Middle frontal gyrus (tissue), 1 donor: ENCODE data around the gene SECISBP2.

Experiments used
- DNase-seq: peaks from one replicate; pipeline ENCODE4 v3.0.0-alpha.2; 2015; ENCODE audit warnings: low spot score; ENCODE audit errors: extremely low spot score

SECISBP2 gene

DNA sequence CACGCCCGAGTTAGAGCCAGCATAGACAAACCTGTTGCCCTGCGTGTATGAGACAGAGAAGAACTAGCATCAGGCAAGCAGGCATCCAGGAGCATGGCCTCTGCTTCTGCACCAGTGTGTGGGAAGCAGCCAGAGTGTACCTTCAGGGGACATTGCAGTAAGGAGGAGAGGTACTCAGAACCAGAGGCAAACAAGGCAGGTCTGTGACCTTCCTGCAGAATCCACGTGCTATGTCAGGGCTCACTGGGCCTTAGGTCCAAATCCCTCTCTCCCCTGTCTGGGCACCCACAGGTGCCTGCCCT lies 63.0 kb downstream of the SECISBP2 start:
- DNase-seq = no peak

DNA sequence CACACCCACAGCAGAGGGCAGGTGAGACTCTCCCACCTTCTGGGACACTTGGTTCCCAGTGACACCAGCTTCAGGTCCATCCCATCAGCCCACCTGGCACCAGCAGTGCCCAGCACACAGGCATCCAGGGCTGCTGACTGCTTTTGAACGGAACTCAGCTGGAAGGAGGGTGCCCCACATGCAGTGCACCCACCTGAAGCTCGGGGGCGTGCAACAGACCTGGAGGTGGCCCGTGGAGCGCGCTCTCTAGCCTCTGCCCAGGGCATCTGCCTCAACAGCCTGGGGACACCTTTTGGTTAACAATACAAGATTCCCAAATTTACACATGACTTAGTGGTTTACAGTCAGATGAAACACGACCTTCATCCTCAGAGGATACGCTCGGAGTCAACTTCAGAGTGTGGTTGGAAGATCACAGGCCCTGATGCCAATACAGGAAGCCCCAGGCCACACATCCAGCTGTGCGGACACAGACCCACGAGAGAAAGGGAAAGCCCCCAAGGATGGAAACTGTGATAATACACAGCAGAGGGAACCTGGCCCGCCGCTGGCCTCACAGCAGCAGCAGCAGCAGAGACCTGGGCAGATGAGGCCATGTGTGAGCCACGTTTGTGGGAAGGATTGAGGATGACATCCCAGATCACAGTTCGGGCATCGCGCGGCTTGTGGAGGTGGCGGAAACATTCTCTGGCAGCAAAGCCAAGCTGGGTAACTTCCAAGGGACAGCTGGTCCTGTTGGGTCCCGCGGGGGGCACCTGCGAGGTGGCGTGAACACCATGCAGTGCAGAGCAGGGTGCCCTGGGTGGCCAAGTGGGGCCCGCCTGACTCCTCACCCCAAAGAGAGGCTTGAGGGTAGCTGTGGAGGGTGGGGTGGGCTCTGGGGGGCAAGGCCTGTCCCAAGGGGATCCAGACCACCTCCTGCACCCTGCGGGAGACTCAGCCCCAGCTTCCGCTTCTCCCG lies 64.0 kb downstream of the SECISBP2 start:
- DNase-seq = no peak

DNA sequence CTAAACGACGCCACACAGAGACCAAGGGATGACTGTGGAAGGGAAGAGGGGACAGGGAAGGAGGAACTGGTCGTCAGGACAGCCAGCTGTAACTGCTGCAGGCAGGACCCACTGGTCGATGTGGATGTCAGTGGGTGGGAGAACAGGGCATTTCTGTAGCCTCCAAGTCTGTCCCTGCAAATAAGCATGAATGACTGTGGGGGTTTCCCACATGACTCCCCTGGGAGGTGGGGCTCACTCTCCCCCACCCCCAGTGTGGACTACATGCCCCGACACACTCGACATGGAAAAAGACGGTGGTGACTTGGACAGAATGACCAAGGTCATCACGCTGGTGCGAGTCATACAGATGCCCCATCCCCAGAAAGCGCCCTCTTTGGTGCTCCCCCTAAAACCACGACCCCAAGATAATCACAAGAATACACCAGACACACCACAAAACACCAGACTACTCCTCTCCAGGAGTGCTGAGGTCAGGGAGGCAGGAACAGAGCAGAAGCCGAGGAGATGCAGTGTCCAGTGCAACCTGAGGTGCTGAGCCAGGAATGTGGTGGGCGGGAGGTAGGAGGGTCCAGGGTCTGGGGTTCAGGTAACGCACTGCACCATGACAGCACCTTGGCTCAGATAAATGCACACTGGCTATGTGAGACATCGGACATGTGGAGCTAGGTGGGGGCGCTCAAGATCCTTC lies 64.9 kb downstream of the SECISBP2 start:
- DNase-seq = no peak

DNA sequence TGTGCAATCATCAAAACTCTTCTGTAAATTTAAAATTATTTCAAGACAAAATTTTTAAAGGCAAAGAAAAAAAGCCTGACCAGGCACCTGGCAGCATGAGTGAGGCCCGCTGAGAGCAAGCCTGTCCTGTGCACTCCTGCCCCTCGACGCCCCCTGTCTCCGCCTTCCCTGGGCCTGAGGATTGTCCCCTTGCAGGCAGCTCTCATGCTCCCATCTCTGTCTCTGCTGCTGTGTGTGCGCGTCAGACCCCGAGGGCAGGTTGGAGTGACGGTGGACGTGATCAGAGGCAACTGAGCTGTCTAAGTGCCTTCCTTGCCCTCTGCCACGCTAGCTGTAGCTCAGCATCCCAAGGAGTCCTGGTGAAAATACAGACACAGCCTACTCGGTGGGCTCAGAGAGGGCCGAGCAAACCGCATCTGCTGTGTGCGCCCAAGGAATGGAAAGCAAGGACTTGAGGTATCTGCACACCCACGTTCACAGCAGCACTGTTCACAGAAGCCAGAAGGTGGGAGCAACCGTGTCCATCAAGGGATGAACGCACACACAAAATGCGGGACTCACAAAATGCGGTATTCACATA lies 65.5 kb downstream of the SECISBP2 start:
- no peak for DNase-seq

DNA sequence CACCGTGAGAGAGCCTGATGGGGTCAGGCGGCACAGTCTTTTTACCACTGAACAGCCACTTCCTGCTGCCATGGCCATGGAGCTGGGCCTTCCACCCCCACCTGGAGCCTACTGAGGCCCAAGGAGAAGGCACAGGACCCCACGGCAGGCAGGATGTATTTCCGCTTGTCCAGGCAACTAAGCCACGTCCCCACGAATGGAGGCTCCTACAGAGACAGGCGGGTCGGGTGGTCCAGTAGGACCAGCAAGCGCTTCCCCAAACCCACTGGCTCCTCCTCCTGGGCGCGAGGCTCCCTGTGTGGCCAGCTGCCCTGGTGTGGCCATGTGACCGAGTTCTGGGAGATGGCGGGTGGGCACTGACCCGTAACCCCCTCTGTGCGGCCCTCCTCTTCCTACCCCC lies 66.5 kb downstream of the SECISBP2 start:
- no peak for DNase-seq

DNA sequence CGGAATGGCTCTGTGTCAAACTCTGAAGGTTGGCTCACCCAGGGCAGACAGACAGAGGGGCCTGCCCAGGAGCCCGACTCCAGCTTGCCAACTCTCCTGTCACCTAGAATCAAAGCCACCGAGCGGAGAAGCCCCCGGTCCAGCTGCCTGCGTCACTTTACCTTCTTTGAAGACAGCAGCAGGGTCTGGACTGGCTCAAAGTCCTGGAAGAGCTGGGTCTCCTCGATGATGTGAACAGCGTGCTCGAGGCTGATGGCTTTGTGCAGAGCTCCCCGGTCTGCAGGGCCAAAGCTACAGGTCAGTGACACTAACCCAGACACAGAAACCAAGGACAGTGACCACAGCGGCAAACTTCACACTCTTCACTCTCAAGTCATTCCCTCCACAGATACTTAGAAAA lies 67.9 kb downstream of the SECISBP2 start:
- no peak for DNase-seq

DNA sequence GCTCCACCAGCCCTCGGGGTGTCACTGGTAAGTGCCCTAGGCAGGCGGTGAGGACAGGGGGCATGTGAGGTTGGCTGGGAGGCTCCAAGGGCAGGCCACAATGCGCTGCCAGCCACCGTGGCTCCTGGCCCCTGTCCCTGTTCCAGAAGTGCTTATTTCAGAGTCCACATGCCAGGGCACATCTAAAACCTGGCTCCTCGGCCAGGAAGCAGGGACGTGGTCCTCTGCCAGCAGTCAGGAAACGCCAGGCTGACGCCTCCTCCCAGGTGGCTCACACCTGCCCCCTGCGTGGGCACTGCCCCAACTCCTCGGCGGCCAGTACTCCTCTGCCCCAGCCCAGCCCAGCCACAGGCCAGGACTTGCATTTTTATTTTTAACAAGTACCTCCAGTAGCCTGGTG lies 68.5 kb downstream of the SECISBP2 start:
- DNase-seq = no peak

DNA sequence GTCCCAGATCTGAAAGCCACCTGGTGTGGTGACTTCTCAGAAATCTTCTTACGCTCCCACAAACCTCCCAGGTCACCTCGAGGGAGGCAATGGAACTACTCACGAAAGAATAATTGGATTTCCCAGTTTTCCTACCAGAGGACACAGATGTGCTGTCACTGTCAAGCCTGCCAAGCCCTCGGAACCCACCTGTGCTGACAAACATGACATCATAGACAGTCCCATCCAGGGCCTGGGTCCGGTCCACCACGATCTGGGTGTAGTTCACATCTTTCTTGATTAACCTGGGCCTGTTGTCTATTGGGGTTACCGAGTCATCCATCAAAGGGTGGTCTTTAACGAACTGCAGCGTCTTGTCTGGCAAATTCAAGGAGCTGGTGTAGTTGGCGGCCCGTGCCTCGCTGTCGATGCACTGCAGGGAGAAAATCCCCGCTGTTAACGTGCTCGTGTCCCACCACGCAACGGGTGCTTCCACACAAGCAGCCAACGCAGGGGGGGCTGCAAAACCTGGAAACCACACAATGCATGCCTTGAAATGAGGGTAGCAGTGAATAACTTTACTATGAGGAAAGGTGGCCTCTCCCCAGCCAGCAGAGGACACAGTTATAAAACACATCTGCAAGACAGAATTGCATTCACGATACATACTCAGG lies 69.0 kb downstream of the SECISBP2 start:
- no peak for DNase-seq

DNA sequence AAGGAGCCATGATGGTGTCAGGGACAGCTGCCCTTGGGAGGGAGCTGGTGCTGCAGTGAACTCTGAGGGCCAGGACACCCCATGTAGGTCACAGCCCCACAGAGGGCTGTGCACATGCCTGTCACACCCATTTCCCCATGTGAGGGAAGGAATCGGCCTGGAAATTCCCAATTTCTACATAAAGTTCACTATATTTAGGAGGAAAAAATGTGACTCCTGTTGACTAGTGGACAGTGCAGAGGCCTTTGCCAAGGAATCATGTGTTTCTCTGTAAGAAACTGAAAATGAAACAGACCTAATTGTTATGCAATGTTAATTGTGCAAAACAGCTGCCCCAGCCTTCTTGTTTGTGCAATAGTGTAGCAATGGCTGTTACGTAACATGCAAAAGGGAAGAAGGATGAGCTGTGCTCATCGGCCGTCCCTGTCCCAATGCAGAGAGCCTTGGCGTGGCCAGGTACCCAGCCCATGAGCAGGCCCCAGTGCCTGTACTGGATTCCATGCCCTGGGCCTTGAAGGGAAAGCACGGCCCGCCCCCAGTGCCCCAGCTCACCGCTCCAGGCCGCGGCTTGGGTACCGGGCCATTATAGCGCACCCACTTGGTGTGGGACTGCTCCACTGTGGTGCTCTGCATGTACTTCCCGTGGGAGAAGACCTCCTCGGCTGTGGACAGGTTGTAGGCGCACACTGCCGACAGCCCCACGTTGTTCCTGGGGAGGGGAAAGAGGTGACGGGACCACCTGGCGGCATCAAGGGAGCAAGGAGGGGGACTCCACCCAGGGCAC lies 70.0 kb downstream of the SECISBP2 start:
- no peak for DNase-seq

DNA sequence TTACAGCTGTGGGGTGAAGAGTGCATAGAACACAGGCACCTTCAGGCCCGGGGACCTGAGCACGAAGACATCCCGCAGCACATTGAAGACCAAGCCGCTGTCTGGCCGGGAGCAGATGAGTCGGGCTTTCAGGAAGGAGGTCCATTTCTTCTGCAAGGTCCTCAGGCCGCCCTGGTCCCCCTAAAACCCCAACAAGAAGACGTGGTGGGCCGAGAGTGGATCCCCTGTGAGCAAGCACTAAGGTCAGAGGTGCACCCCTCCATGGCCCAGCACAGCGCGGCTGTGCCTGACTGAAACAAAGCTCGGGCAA lies 70.5 kb downstream of the SECISBP2 start:
- no peak for DNase-seq

DNA sequence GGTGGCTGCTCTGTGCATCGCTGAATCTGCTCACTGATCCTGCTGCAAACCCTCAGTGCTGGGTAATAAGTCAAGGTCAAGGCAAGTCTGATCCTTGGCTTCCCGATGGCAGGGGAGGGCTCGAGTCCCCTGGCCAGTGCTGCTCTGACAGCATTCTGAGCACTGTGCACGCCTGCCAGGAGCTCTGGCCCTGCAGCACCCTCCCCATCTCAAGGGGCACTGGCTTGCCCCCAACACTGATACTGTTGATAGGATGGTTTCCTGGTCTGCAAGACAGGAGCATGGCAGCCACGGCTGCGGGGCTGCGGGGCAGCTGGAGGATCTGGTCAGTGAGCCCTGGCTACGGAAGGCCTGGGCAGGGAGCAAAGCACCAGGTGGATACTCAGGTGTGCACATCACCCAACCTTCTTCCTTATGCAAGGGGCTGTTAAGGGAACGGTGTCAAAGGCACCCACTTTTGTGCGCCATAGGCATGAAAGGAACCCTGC lies 71.8 kb downstream of the SECISBP2 start:
- DNase-seq = no peak

DNA sequence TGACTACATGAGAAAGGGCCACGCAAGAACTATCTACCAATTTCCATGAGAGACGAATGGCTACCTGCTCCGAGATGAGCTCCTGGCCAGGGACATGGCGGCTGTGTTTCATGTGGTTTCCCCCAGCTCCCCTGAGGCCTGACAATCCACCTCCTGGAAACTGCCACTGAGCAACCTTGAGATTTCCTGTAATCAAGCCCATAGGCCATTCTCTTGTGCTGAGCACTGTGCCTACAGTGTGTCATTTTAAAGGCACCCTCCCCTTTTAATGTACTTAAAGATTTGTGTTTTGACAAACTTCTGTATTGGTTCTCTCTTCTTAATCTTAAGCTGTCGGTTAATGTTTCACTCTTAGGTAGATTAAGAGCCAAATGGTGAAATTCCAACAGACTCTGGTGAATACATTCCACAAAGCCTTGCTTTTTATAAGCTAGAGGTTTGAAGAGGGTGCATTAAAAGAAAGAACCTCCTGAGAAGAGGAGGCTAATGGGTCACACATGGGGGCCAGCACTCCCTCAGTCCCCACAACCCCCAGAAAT lies 72.3 kb downstream of the SECISBP2 start:
- no peak for DNase-seq

DNA sequence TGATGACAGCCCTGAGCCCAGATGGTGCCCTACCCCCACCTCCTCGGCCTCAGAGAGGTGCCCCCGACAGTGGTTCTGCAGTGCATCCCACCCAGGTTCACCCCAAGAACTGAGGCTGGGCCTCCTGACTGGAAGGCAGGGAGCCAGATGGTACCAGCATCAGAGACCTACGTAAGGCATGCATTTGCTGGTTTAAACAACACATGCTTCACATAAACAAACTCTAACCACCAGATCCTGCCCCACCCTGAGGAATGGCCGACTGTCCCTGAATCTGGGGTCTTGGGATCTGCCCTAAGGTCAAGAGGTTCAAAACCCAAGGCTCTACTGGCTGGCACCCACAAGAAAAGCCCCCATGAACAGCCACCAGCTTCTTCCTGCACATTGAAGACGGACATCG lies 73.3 kb downstream of the SECISBP2 start:
- DNase-seq = no peak

DNA sequence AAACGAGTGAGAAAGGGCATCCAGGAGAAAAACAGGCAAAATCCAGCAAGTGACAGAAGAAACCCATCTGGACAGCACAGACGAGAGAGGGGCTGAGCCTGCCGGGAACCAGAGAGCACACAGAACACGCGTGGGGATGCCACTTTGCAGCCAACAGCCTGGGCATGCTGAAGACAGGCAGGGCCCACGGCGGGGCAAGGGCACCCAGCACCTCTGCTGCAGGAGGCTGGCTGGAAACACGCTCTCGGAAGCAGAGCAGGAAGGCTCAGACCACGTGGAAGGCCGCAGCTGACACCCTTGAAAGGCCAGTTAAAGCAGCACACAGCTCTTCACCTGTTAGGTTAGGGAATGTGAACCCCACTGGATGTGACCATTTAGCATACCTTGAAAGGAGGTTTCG lies 76.1 kb downstream of the SECISBP2 start:
- no peak for DNase-seq

DNA sequence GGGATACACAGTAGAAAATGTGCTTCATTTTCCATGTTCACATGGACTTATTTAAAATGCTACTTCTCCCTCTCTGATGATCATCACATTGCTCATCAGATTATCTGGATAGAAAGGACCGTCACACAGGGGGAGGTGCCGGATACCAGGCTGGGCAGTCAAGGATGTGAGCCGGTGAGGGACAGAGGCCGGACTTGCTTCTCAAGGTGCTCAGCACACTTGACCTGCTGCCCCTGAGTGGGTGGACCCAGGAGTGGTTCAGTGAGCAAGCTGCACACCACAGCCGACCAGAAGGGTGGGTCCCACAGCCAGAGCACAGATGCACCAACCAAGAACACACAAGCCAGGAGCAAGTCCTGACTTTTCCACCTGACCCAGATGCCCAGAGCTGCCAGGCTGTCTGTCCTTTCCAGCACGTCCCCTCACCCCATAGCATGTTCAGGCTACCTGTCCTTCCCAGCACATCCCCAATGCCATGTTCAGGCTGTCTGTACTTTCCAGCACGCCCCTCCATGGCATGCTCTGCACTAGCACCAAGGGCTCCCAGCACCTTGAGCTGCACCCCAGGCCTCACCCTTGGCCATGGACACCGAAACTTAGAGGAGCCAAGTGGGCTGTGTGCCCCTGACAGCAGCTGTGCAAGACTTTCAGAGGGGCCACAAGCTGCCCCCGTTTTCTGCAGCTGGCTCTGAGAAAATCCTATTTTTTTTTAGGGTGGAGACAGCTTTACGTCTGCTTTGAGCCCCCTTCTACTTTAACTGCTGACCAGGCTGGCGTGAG lies 77.8 kb downstream of the SECISBP2 start:
- no peak for DNase-seq

DNA sequence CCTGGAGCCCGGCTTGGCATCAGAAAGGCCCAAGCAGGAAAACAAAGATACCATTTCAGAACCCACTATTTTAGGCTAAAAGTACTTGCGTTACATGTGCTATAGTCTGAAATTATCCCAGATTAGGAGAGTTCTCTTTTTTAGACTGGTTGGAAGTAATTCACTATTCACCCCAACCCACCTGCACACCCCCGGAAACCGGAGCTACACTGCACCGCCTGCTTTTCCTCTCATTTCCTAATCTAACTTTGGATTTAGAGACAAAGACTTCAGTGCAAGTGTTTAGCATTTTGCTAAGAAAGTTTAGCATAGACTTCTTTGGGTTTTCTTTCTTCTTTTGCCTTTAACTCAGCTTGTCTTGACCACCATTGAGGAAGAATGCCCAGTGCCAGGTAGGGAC lies 79.2 kb downstream of the SECISBP2 start:
- no peak for DNase-seq

DNA sequence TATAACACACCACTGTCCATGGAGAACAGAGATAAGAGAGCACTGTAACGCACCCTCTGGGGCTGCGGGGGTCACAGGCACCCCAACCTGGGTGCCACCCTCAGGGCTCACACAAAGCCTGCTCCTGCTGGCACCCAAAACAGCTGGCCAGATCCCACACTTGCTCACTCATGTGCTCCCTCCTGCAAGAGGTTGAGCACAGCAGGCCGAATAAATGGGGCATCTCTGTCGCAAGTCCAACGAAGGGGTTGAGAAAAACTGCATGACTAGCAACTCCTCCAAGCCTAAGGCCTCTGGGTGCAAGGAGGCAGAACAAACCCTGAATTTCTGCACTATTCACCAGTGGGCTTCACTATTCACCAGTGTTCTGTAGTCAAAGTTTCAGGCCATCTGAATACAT lies 80.3 kb downstream of the SECISBP2 start:
- no peak for DNase-seq

DNA sequence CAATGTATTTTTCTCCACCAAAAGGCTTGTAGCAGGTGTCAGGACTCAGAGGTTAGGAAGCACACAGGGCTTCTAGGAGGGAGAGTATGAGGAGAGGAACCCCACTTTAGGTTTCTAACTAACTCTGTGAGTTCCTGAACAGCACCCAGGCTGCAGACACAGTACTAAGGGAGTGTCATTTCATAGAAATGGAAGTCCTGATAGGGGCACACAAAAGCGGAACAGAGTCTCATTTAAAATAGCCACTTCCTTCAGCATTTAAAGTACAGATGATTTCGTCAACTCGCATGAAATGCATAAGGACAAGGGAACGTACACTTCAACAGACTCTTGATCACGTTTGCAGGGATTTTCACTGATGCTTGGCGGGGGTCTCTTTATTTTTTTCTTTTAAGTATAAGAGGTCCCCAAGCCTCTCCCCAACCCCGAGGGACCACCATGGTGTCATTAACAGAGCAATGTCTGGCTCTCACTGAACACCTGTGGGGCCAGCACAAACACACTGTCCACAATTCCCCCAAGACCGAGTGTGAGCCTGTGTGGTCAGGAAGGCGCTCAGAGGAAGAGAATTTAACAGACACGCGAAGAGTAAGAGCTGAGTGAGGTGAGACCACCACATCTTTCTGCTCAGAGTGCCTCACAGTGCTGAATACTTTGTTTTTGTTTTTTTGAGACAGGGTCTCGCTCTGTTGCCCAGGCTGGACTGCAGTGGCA lies 82.3 kb downstream of the SECISBP2 start:
- DNase-seq = no peak

DNA sequence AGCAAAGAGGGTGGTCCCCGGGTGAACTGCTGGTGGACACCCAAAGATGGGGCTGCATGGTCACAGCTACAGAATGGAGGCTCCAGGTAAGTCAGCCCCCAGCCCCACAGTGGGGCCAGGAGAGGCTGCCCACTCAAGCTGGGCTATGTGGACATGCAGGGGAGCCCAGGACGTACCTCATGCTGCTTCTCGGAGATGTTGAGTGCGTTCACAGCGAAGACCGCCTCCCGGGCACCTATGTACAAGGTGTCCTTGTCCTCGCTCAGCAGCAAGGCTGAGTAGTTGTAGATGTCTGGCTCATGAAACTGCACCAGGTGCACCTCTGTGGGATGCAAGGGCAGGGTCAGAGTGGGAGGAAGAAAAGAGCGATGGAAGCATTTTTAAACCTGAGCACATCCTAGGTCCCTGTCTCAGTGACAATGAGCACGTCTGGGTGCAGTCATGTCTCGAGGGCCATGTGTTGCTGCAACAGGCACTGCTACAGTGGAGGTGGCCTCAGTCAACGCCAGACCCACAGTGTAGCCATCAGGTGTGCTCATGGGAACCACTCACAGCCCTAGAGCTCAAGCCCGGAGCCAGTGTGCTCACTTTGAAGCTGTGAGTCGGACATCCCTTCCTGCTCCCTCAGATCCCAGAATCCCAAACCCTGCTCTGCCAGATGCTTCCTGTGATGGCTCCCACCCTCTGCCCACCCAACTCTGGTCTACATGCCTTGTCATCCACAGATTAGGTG lies 84.6 kb downstream of the SECISBP2 start:
- DNase-seq = no peak
